IMR-90 (cell line): Measurements from ENCODE around the gene CEBPE. TPM values are rescaled to one million over a fixed set of nuclear protein-coding genes. Genes with fewer than 3 reads are reported as not detected.

Experiments
- ATAC-seq: fragments of 200-7000 bp; cut with Tn5 transposase; 2 replicates; pipeline ENCODE4 v1.9.1; 2020; ENCODE audit warnings: low read depth, mild to moderate bottlenecking, moderate library complexity
- BruUV-seq: library from RNA; stranded (reverse); fragments of 400-500 nt; replicated peaks from 2 replicates; lab custom pipeline; 2021; lab: Mats Ljungman, UMichigan
- CTCF ChIA-PET: fragments of 300-600 bp; formaldehyde crosslinking; extraction: SDS; loops from one replicate; lab custom pipeline; 2021; ENCODE audit warnings: antibody characterized with exemption; lab: Yijun Ruan, JAX
- POLR2A ChIA-PET: fragments of 300-600 bp; sonication (Branson Sonifier 250); formaldehyde crosslinking; loops from one replicate; lab custom pipeline; 2022; ENCODE audit warnings: antibody characterized with exemption; ENCODE audit not compliant: unreplicated experiment; lab: Charles Lee
- DNase-seq: peaks from one replicate; pipeline ENCODE4 v3.0.0; 2013
- H2AFZ ChIP-seq: replicated peaks from 2 replicates; pipeline ENCODE3; 2013; ENCODE audit warnings: low read length, mild to moderate bottlenecking; ENCODE audit not compliant: poor library complexity
- H2AK5ac ChIP-seq: 2 replicates; pipeline ENCODE4 v1.6.1; 2013; ENCODE audit warnings: low read depth, low read length, inconsistent platforms
- H2AK9ac ChIP-seq: replicated peaks from 2 replicates; pipeline ENCODE3; 2013; ENCODE audit warnings: mild to moderate bottlenecking, low read depth, low read length, moderate library complexity; ENCODE audit not compliant: poor library complexity
- H2BK120ac ChIP-seq: 2 replicates; pipeline ENCODE4 v1.6.1; 2013; ENCODE audit warnings: low read depth, low read length, inconsistent platforms
- H2BK15ac ChIP-seq: 3 replicates; pipeline ENCODE4 v1.6.1; 2013; ENCODE audit warnings: low read depth, low read length, inconsistent platforms
- H2BK20ac ChIP-seq: 2 replicates; pipeline ENCODE4 v1.6.1; 2013; ENCODE audit warnings: low read depth, mild to moderate bottlenecking, inconsistent platforms, low read length, moderate library complexity
- H2BK5ac ChIP-seq: 2 replicates; pipeline ENCODE4 v1.6.1; 2013; ENCODE audit warnings: mild to moderate bottlenecking, low read depth, low read length, inconsistent platforms; ENCODE audit not compliant: poor library complexity, severe bottlenecking
- H3K14ac ChIP-seq: replicated peaks from 2 replicates; pipeline ENCODE4 v1.6.1; 2013; ENCODE audit warnings: low read depth, low read length, inconsistent platforms
- H3K18ac ChIP-seq: 2 replicates; pipeline ENCODE4 v1.6.1; 2013; ENCODE audit warnings: low read depth, low read length, control low read depth
- H3K23ac ChIP-seq: 2 replicates; pipeline ENCODE4 v1.6.1; 2013; ENCODE audit warnings: low read depth, low read length, inconsistent platforms
- H3K27ac ChIP-seq: 2 replicates; pipeline ENCODE4 v1.5.1; 2013; ENCODE audit warnings: mild to moderate bottlenecking, control low read depth, low read length; ENCODE audit not compliant: insufficient read depth
- H3K27me3 ChIP-seq: 2 replicates; pipeline ENCODE4 v1.6.1; 2013; ENCODE audit warnings: low read length; ENCODE audit not compliant: control insufficient read depth, insufficient read depth
- H3K36me3 ChIP-seq: 2 replicates; pipeline ENCODE4 v1.6.1; 2013; ENCODE audit warnings: low read length, mixed read lengths; ENCODE audit not compliant: control insufficient read depth, insufficient read depth
- H3K4ac ChIP-seq: 2 replicates; pipeline ENCODE4 v1.6.1; 2013; ENCODE audit warnings: low read depth, low read length, inconsistent platforms
- H3K4me1 ChIP-seq: 2 replicates; pipeline ENCODE4 v1.6.1; 2013; ENCODE audit warnings: low read length, mixed read lengths; ENCODE audit not compliant: control insufficient read depth, insufficient read depth
- H3K4me2 ChIP-seq: 2 replicates; pipeline ENCODE4 v1.6.1; 2013; ENCODE audit warnings: low read depth, mild to moderate bottlenecking, control low read depth, low read length, moderate library complexity
- H3K4me3 ChIP-seq: 2 replicates; pipeline ENCODE4 v1.5.1; 2013; ENCODE audit warnings: low read depth, mild to moderate bottlenecking, control low read depth, low read length, moderate library complexity; ENCODE audit not compliant: insufficient read depth
- H3K56ac ChIP-seq: 2 replicates; pipeline ENCODE4 v1.6.1; 2013; ENCODE audit warnings: low read length, inconsistent platforms; ENCODE audit not compliant: insufficient read depth; ENCODE audit errors: extremely low read depth
- H3K79me1 ChIP-seq, 2 experiments: 2 replicates each; pipeline ENCODE4 v1.6.1; 2013; ENCODE audit warnings: low read length in 2 of 2, inconsistent platforms in 1 of 2, low read depth in 1 of 2
- H3K9ac ChIP-seq: 2 replicates; pipeline ENCODE4 v1.6.1; 2013; ENCODE audit warnings: low read depth, low read length, control low read depth
- H3K9me1 ChIP-seq: 2 replicates; pipeline ENCODE4 v1.6.1; 2013; ENCODE audit warnings: low read length, inconsistent platforms; ENCODE audit not compliant: insufficient read depth
- H3K9me3 ChIP-seq: 2 replicates; pipeline ENCODE4 v1.6.1; 2013; ENCODE audit warnings: low read length; ENCODE audit not compliant: control insufficient read depth, insufficient read depth
- H4K20me1 ChIP-seq: 2 replicates; pipeline ENCODE4 v1.6.1; 2013; ENCODE audit warnings: low read length, inconsistent platforms; ENCODE audit not compliant: insufficient read depth
- H4K5ac ChIP-seq: 2 replicates; pipeline ENCODE4 v1.6.1; 2013; ENCODE audit warnings: mild to moderate bottlenecking, low read depth, low read length, control low read depth
- H4K8ac ChIP-seq, 2 experiments: 2 replicates each; pipeline ENCODE4 v1.6.1; 2013; ENCODE audit warnings: low read depth in 2 of 2, low read length in 2 of 2, control low read depth in 1 of 2, inconsistent platforms in 1 of 2
- H4K91ac ChIP-seq: 2 replicates; pipeline ENCODE4 v1.6.1; 2013; ENCODE audit warnings: low read depth, low read length, inconsistent platforms; ENCODE audit not compliant: insufficient read depth
- BHLHE40 ChIP-seq: fragments of 150-350 bp; IDR thresholded peaks from 2 replicates; pipeline ENCODE4 v1.6.1; 2016; ENCODE audit warnings: mild to moderate bottlenecking, low read depth, low read length
- CEBPB ChIP-seq: IDR thresholded peaks from 2 replicates; pipeline ENCODE4 v1.6.1; 2012; ENCODE audit warnings: low read depth, low read length, improper control_type of control experiment
- ELK1 ChIP-seq: fragments of 150-350 bp; IDR thresholded peaks from 2 replicates; pipeline ENCODE4 v1.6.1; 2016; ENCODE audit warnings: low read depth, mild to moderate bottlenecking, low read length, moderate library complexity, borderline replicate concordance
- MAZ ChIP-seq: IDR thresholded peaks from 2 replicates; pipeline ENCODE4 v1.6.1; 2012; ENCODE audit warnings: low read depth, mild to moderate bottlenecking, low read length, improper control_type of control experiment, moderate library complexity, borderline replicate concordance
- MXI1 ChIP-seq: IDR thresholded peaks from 2 replicates; pipeline ENCODE4 v1.6.1; 2012; ENCODE audit warnings: low read depth, mild to moderate bottlenecking, low read length, moderate library complexity, borderline replicate concordance
- RAD21 ChIP-seq: IDR thresholded peaks from 2 replicates; pipeline ENCODE4 v1.6.1; 2012; ENCODE audit warnings: low read length, improper control_type of control experiment
- USF2 ChIP-seq: fragments of 150-350 bp; IDR thresholded peaks from 2 replicates; pipeline ENCODE4 v1.6.1; 2017; ENCODE audit warnings: mild to moderate bottlenecking, antibody characterized with exemption, low read length, low read depth
- whole genome bisulfite sequencing, 2 experiments: methylation state at CpG; one replicate each; pipeline versions ENCODE4 v1.1.5 to v1.1.7; 2013; ENCODE audit warnings: missing lambda C conversion rate in 2 of 2; ENCODE audit not compliant: insufficient read length in 1 of 2; ENCODE audit errors: extremely low coverage in 2 of 2; 5-methylcytosine and 5-hydroxymethylcytosine counted together
- dilution Hi-C: fragments of 300-500 bp; cut with HindIII; formaldehyde crosslinking; loops from one replicate; pipeline ENCODE4 v1.14.3; 2018; ENCODE audit warnings: low sequenced_read_pairs; ENCODE audit not compliant: unreplicated experiment
- in situ Hi-C: fragments of 300-500 bp; cut with MboI; formaldehyde crosslinking; loops from 3 replicates; pipeline ENCODE4 v1.14.3; 2019; ENCODE audit warnings: low sequenced_read_pairs, inconsistent platforms, mixed read lengths
- intact Hi-C: fragments of 100-400 bp; cut with micrococcal nuclease; formaldehyde crosslinking; loops from 2 replicates; pipeline ENCODE4 v1.10.0; 2022
- polyA plus RNA-seq, 3 experiments: library from polyadenylated mRNA; depleted of rRNA; stranded (reverse); fragments of >200 nt; gene quantifications; 2 replicates each; pipeline ENCODE4 v1.2.3, GENCODE V29; 2012; ENCODE audit warnings: low replicate concordance in 1 of 3
- total RNA-seq: library from RNA; depleted of rRNA; stranded (reverse); fragments of >200 nt; gene quantifications from 2 replicates; pipeline ENCODE4 v1.2.3, GENCODE V29; 2012

Gene CEBPE
- total and polyA plus RNA-seq, 2 of the 4 experiments (the other 2 are of a cell fraction), result 0.05 TPM; not detected in 1

GRCh38 chr14:23131482-23131881 lies 12.4 kb upstream of the CEBPE start:
- Histone ChIP-seq H3K9ac (no peak overlapping the region), H3K4me2 (no peak overlapping the region), H3K27ac (no peak overlapping the region), H2AK9ac (no peak overlapping the region), H2BK120ac (no peak overlapping the region), H2BK20ac (no peak overlapping the region), H3K18ac (no peak overlapping the region), H2BK5ac (no peak overlapping the region), H3K9me3 (no peaks in the 10 kb centered on the region), H2AK5ac (no peak overlapping the region), H4K20me1 (no peaks in the 10 kb centered on the region), H3K23ac (no peak overlapping the region), H3K4ac (no peak overlapping the region), H3K4me1 (no peaks in the 10 kb centered on the region), H2AFZ (no peak overlapping the region), H3K14ac (no peak overlapping the region), H4K8ac (no peak overlapping the region), H2BK15ac (no peak overlapping the region), H4K5ac (no peak overlapping the region), H4K91ac (no peak overlapping the region), H3K27me3 (peaks cover 34% of the 10 kb centered on the region), H3K79me1 (no peaks in the 10 kb centered on the region), H3K56ac (no peak overlapping the region), H3K36me3 (no peaks in the 10 kb centered on the region), H3K4me3 (no peak overlapping the region), H3K9me1 (no peaks in the 10 kb centered on the region)
- intact Hi-C loops (no loop called here), dilution Hi-C loops (no loop called here), in situ Hi-C loops (no loop called here)
- CTCF ChIA-PET, result interaction anchor here (0.6 kb wide), 1 partner anchor 56 kb away, joined by 7 read pairs; no protein-coding TSS in a partner anchor
- DNase-seq (no peak), ATAC-seq (no peak)
- no peak for TF ChIP-seq ELK1
- TF ChIP-seq MXI1, result no peak
- TF ChIP-seq RAD21, result no peak
- TF ChIP-seq BHLHE40, result no peak
- TF ChIP-seq USF2, result no peak
- TF ChIP-seq MAZ, result no peak
- TF ChIP-seq CEBPB, result no peak
- WGBS, 2 experiments, result no CpG with 5 or more reads among the region's 5 CpGs
- no TSS peak for BruUV-seq
- POLR2A ChIA-PET, result no interaction called here
